Retinal pigment epithelial cell (primary cell): ENCODE results near the gene LRRC4B.

Source experiments
- DNase-seq: peaks from one replicate; pipeline ENCODE4 v3.0.0-alpha.2; 2010; ENCODE audit warnings: low read depth
- H3K4me3 ChIP-seq: 2 replicates; pipeline ENCODE4 v1.5.1; 2011; ENCODE audit warnings: mild to moderate bottlenecking, low read length, control low read depth, moderate library complexity
- TF ChIP-seq, protein P1 (sequence below): conservative IDR thresholded peaks from 2 replicates; pipeline ENCODE4 v1.5.1; 2011; ENCODE audit warnings: low read depth, low read length, control low read depth, inconsistent platforms

Gene LRRC4B

GRCh38 chr19:50497022-50497405 lies 71.2 kb downstream of the LRRC4B start:
- DNase-seq = no peak
- TF ChIP-seq, protein P1, sequence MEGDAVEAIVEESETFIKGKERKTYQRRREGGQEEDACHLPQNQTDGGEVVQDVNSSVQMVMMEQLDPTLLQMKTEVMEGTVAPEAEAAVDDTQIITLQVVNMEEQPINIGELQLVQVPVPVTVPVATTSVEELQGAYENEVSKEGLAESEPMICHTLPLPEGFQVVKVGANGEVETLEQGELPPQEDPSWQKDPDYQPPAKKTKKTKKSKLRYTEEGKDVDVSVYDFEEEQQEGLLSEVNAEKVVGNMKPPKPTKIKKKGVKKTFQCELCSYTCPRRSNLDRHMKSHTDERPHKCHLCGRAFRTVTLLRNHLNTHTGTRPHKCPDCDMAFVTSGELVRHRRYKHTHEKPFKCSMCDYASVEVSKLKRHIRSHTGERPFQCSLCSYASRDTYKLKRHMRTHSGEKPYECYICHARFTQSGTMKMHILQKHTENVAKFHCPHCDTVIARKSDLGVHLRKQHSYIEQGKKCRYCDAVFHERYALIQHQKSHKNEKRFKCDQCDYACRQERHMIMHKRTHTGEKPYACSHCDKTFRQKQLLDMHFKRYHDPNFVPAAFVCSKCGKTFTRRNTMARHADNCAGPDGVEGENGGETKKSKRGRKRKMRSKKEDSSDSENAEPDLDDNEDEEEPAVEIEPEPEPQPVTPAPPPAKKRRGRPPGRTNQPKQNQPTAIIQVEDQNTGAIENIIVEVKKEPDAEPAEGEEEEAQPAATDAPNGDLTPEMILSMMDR = no peak
- H3K4me3 ChIP-seq = no peak overlapping the region

- TF ChIP-seq, protein P1 = peak; percentile 22
- no peak for DNase-seq
- H3K4me3 ChIP-seq = no peak overlapping the region
Observed at GRCh38 chr19:50496189-50497021, 71.8 kb downstream of the LRRC4B start.

DNA sequence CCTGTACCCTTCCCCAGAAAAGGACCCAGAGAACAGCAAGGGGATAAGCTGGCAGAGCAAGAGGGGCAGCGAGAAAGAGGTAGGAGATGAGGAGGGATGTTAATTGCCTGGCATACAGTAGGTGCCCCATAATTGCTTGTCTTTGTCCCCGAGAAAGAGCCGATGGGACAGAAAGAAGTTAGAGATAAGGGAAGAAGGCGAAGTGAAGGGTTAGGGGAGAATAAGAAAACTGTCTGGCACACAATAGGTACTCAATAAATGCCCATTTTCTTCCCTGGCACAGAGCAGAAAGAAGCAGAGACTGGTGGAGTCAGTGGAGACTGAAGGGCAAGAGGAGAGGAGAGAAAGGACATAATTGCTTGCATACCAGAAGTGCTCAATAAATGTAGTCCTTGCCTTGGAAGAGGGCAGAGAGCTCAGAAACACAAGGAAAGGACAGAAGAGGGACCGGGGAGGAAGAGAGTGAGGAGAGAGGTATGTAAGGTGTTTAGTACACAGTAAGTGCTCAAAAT lies 73.2 kb downstream of the LRRC4B start:
- no peak overlapping the region for H3K4me3 ChIP-seq
- TF ChIP-seq, protein P1 = no peak
- no peak for DNase-seq

DNA sequence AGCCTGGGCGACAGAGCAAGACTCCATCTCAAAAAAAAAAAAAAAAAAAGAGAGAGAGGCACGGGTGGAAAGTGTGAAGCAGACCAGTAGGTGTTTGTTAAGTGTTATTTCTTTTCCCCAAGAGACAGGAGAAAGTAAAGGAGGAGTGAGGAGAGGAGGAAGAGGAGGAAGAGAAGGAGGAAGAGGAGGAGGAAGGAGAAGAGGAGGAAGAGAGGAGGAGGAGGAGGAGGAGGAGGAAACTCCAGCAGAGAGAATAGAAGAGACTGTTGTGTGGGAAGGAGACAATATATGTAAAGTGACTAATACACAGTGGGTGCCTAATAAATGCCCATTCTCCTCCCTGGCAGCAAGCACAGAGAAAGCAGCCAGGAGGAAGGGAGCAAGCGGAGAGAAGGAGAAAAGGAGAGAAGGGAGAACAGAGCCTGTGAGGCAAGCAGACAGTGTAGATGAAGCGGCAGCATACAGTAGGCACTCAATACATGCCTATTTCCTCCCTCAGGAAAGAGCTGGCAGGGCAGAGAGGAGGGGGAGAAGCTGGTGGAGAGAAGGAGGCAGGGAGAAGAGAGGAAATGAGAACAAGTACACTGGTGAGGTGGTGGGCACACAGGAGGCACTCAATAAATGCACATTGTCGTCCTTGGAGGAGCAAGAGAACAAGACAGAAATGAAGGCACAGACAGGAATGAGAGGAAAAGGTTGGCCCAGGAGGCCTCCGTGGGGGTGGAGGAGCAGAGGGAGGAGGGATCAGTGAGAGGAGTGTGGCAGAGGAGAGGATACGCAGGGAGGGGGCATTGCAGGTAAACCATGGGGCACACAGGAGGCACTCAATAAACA lies 73.8 kb downstream of the LRRC4B start:
- TF ChIP-seq, protein P1 = no peak
- no peak overlapping the region for H3K4me3 ChIP-seq
- DNase-seq = no peak

- no peak for DNase-seq
- TF ChIP-seq, protein P1 = no peak
- no peak overlapping the region for H3K4me3 ChIP-seq
Observed at GRCh38 chr19:50493171-50493570, 75.1 kb downstream of the LRRC4B start.

- TF ChIP-seq, protein P1 = no peak
- DNase-seq = no peak
- H3K4me3 ChIP-seq = no peak overlapping the region
Observed at GRCh38 chr19:50492303-50493052, 75.8 kb downstream of the LRRC4B start.
